Measurements from ENCODE around the gene GTF2A1. TPM values are rescaled to one million over a fixed set of nuclear protein-coding genes. Genes with fewer than 3 reads are reported as not detected.

Gene GTF2A1
- total RNA-seq, 1 experiment from 2014 or later, result 49.0 TPM

DNA sequence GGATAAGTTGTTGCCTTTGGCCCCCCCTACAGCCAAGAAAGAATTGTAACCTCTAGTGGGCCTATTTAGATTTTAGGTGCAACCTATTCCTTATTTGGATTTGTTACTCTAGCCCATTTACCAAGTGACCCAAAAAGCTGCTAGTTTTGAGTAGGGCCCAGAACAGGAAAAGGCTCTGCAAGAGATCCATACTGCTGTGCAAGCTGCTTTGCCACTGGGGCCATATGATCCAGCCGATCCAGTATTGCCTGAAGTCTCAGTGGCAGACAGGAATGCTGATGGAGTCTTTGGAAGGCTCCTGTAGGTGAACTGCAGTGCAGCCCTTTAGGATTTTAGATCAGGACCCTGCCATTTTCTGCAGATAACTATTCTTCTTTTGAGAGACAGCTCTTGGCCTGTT is 12.9 kb upstream of the GTF2A1 start:
- Mint-ChIP-seq H3K4me3 (no peak overlapping the region), H3K9me3 (peaks cover 37% of the 10 kb centered on the region), H3K27ac (no peak overlapping the region), H3K36me3 (peaks cover 6% of the 10 kb centered on the region), H3K27me3 (ENCODE audit: low read depth) (no peaks in the 10 kb centered on the region; the same call in none of the 2 replicates), H3K4me1 (peaks cover 11% of the 10 kb centered on the region)
- ChIA-PET POLR2A (interaction anchor here (1.2 kb wide), 1 partner anchor 15 kb away, joined by 3 read pairs; no protein-coding TSS in a partner anchor), CTCF (interaction anchor here (1.1 kb wide), 1 partner anchor 19 kb away, joined by 3 read pairs; no protein-coding TSS in a partner anchor)
- no peak for DNase-seq (ENCODE audit: low spot score)
- TF ChIP-seq, protein P1, sequence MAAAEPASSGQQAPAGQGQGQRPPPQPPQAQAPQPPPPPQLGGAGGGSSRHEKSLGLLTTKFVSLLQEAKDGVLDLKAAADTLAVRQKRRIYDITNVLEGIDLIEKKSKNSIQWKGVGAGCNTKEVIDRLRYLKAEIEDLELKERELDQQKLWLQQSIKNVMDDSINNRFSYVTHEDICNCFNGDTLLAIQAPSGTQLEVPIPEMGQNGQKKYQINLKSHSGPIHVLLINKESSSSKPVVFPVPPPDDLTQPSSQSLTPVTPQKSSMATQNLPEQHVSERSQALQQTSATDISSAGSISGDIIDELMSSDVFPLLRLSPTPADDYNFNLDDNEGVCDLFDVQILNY (CRISPR knock-in tag; IDR thresholded peaks at IDR 0.05), result no peak
- no peak for TF ChIP-seq SMAD3 (CRISPR knock-in tag; IDR thresholded peaks at IDR 0.05; ENCODE audit: borderline replicate concordance)
- no peak for TF ChIP-seq ZNF423 (CRISPR knock-in tag; IDR thresholded peaks at IDR 0.05)
- TF ChIP-seq ZNF121 (CRISPR knock-in tag; IDR thresholded peaks at IDR 0.05), result no peak
- TF ChIP-seq MXD4 (CRISPR knock-in tag; IDR thresholded peaks at IDR 0.05; ENCODE audit: borderline replicate concordance), result no peak
- TF ChIP-seq SP1 (CRISPR knock-in tag; conservative IDR thresholded peaks at IDR 0.05), result no peak
- TF ChIP-seq, protein P2, sequence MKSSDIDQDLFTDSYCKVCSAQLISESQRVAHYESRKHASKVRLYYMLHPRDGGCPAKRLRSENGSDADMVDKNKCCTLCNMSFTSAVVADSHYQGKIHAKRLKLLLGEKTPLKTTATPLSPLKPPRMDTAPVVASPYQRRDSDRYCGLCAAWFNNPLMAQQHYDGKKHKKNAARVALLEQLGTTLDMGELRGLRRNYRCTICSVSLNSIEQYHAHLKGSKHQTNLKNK (CRISPR knock-in tag; IDR thresholded peaks at IDR 0.05), result no peak
- no peak for TF ChIP-seq NFATC4 (CRISPR knock-in tag; IDR thresholded peaks at IDR 0.05)
- TF ChIP-seq, protein P3, sequence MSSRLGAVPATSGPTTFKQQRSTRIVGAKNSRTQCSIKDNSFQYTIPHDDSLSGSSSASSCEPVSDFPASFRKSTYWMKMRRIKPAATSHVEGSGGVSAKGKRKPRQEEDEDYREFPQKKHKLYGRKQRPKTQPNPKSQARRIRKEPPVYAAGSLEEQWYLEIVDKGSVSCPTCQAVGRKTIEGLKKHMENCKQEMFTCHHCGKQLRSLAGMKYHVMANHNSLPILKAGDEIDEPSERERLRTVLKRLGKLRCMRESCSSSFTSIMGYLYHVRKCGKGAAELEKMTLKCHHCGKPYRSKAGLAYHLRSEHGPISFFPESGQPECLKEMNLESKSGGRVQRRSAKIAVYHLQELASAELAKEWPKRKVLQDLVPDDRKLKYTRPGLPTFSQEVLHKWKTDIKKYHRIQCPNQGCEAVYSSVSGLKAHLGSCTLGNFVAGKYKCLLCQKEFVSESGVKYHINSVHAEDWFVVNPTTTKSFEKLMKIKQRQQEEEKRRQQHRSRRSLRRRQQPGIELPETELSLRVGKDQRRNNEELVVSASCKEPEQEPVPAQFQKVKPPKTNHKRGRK (CRISPR knock-in tag; IDR thresholded peaks at IDR 0.05; ENCODE audit: borderline replicate concordance), result no peak
- TF ChIP-seq ZNF138 (CRISPR knock-in tag; conservative IDR thresholded peaks at IDR 0.05), result no peak
- TF ChIP-seq, protein P4, sequence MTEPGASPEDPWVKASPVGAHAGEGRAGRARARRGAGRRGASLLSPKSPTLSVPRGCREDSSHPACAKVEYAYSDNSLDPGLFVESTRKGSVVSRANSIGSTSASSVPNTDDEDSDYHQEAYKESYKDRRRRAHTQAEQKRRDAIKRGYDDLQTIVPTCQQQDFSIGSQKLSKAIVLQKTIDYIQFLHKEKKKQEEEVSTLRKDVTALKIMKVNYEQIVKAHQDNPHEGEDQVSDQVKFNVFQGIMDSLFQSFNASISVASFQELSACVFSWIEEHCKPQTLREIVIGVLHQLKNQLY (CRISPR knock-in tag; IDR thresholded peaks at IDR 0.05), result no peak
- TF ChIP-seq, protein P5, sequence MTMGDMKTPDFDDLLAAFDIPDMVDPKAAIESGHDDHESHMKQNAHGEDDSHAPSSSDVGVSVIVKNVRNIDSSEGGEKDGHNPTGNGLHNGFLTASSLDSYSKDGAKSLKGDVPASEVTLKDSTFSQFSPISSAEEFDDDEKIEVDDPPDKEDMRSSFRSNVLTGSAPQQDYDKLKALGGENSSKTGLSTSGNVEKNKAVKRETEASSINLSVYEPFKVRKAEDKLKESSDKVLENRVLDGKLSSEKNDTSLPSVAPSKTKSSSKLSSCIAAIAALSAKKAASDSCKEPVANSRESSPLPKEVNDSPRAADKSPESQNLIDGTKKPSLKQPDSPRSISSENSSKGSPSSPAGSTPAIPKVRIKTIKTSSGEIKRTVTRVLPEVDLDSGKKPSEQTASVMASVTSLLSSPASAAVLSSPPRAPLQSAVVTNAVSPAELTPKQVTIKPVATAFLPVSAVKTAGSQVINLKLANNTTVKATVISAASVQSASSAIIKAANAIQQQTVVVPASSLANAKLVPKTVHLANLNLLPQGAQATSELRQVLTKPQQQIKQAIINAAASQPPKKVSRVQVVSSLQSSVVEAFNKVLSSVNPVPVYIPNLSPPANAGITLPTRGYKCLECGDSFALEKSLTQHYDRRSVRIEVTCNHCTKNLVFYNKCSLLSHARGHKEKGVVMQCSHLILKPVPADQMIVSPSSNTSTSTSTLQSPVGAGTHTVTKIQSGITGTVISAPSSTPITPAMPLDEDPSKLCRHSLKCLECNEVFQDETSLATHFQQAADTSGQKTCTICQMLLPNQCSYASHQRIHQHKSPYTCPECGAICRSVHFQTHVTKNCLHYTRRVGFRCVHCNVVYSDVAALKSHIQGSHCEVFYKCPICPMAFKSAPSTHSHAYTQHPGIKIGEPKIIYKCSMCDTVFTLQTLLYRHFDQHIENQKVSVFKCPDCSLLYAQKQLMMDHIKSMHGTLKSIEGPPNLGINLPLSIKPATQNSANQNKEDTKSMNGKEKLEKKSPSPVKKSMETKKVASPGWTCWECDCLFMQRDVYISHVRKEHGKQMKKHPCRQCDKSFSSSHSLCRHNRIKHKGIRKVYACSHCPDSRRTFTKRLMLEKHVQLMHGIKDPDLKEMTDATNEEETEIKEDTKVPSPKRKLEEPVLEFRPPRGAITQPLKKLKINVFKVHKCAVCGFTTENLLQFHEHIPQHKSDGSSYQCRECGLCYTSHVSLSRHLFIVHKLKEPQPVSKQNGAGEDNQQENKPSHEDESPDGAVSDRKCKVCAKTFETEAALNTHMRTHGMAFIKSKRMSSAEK (CRISPR knock-in tag; IDR thresholded peaks at IDR 0.05; ENCODE audit: borderline replicate concordance), result no peak
- TF ChIP-seq PRRX2 (CRISPR knock-in tag; IDR thresholded peaks at IDR 0.05), result no peak
- TF ChIP-seq, protein P6, sequence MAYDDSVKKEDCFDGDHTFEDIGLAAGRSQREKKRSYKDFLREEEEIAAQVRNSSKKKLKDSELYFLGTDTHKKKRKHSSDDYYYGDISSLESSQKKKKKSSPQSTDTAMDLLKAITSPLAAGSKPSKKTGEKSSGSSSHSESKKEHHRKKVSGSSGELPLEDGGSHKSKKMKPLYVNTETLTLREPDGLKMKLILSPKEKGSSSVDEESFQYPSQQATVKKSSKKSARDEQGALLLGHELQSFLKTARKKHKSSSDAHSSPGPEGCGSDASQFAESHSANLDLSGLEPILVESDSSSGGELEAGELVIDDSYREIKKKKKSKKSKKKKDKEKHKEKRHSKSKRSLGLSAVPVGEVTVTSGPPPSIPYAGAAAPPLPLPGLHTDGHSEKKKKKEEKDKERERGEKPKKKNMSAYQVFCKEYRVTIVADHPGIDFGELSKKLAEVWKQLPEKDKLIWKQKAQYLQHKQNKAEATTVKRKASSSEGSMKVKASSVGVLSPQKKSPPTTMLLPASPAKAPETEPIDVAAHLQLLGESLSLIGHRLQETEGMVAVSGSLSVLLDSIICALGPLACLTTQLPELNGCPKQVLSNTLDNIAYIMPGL (CRISPR knock-in tag; IDR thresholded peaks at IDR 0.05), result no peak
- TF ChIP-seq NFYB (CRISPR knock-in tag; conservative IDR thresholded peaks at IDR 0.05; ENCODE audit: low read depth), result no peak
- TF ChIP-seq, protein P7, sequence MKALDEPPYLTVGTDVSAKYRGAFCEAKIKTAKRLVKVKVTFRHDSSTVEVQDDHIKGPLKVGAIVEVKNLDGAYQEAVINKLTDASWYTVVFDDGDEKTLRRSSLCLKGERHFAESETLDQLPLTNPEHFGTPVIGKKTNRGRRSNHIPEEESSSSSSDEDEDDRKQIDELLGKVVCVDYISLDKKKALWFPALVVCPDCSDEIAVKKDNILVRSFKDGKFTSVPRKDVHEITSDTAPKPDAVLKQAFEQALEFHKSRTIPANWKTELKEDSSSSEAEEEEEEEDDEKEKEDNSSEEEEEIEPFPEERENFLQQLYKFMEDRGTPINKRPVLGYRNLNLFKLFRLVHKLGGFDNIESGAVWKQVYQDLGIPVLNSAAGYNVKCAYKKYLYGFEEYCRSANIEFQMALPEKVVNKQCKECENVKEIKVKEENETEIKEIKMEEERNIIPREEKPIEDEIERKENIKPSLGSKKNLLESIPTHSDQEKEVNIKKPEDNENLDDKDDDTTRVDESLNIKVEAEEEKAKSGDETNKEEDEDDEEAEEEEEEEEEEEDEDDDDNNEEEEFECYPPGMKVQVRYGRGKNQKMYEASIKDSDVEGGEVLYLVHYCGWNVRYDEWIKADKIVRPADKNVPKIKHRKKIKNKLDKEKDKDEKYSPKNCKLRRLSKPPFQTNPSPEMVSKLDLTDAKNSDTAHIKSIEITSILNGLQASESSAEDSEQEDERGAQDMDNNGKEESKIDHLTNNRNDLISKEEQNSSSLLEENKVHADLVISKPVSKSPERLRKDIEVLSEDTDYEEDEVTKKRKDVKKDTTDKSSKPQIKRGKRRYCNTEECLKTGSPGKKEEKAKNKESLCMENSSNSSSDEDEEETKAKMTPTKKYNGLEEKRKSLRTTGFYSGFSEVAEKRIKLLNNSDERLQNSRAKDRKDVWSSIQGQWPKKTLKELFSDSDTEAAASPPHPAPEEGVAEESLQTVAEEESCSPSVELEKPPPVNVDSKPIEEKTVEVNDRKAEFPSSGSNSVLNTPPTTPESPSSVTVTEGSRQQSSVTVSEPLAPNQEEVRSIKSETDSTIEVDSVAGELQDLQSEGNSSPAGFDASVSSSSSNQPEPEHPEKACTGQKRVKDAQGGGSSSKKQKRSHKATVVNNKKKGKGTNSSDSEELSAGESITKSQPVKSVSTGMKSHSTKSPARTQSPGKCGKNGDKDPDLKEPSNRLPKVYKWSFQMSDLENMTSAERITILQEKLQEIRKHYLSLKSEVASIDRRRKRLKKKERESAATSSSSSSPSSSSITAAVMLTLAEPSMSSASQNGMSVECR (CRISPR knock-in tag; IDR thresholded peaks at IDR 0.05; ENCODE audit: borderline replicate concordance), result no peak
- TF ChIP-seq, protein P8, sequence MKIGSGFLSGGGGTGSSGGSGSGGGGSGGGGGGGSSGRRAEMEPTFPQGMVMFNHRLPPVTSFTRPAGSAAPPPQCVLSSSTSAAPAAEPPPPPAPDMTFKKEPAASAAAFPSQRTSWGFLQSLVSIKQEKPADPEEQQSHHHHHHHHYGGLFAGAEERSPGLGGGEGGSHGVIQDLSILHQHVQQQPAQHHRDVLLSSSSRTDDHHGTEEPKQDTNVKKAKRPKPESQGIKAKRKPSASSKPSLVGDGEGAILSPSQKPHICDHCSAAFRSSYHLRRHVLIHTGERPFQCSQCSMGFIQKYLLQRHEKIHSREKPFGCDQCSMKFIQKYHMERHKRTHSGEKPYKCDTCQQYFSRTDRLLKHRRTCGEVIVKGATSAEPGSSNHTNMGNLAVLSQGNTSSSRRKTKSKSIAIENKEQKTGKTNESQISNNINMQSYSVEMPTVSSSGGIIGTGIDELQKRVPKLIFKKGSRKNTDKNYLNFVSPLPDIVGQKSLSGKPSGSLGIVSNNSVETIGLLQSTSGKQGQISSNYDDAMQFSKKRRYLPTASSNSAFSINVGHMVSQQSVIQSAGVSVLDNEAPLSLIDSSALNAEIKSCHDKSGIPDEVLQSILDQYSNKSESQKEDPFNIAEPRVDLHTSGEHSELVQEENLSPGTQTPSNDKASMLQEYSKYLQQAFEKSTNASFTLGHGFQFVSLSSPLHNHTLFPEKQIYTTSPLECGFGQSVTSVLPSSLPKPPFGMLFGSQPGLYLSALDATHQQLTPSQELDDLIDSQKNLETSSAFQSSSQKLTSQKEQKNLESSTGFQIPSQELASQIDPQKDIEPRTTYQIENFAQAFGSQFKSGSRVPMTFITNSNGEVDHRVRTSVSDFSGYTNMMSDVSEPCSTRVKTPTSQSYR (CRISPR knock-in tag; IDR thresholded peaks at IDR 0.05), result no peak
- TF ChIP-seq CREB1 (CRISPR knock-in tag; IDR thresholded peaks at IDR 0.05), result no peak
- peak; percentile 57 for ATAC-seq
